Measurements from ENCODE around the gene GRIN2A.

Gene GRIN2A

GRCh38 chr16:9816644-9817043 is 365.6 kb downstream of the GRIN2A start:
- no peak for DNase-seq (ENCODE audit: low read depth)
- no peak for TF ChIP-seq CTCF (conservative IDR thresholded peaks at IDR 0.05; ENCODE audit: control insufficient read depth, insufficient read depth, low read depth, low read length)
- no peak overlapping the region for H3K4me3 ChIP-seq (ENCODE audit: control insufficient read depth, low read depth, low read length)

GRCh38 chr16:9813665-9814064 is 368.6 kb downstream of the GRIN2A start:
- DNase-seq (ENCODE audit: low read depth) = no peak
- H3K4me3 ChIP-seq (ENCODE audit: control insufficient read depth, low read depth, low read length) = no peak overlapping the region
- TF ChIP-seq CTCF (conservative IDR thresholded peaks at IDR 0.05; ENCODE audit: control insufficient read depth, insufficient read depth, low read depth, low read length) = no peak

GRCh38 chr16:9808210-9808609 is 374.0 kb downstream of the GRIN2A start:
- DNase-seq (ENCODE audit: low read depth) = no peak
- no peak overlapping the region for H3K4me3 ChIP-seq (ENCODE audit: control insufficient read depth, low read depth, low read length)
- no peak for TF ChIP-seq CTCF (conservative IDR thresholded peaks at IDR 0.05; ENCODE audit: control insufficient read depth, insufficient read depth, low read depth, low read length)

GRCh38 chr16:9807302-9807701 is 374.9 kb downstream of the GRIN2A start:
- no peak for DNase-seq (ENCODE audit: low read depth)
- TF ChIP-seq CTCF (conservative IDR thresholded peaks at IDR 0.05; ENCODE audit: control insufficient read depth, insufficient read depth, low read depth, low read length) = no peak

GRCh38 chr16:9805109-9805508 is 377.1 kb downstream of the GRIN2A start:
- no peak for DNase-seq (ENCODE audit: low read depth)
- no peak for TF ChIP-seq CTCF (conservative IDR thresholded peaks at IDR 0.05; ENCODE audit: control insufficient read depth, insufficient read depth, low read depth, low read length)
- H3K4me3 ChIP-seq (ENCODE audit: control insufficient read depth, low read depth, low read length) = no peak overlapping the region

More at GRCh38 chr16:9807302-9807701, 374.9 kb downstream of the GRIN2A start:
- H3K4me3 ChIP-seq (ENCODE audit: control insufficient read depth, low read depth, low read length) = no peak overlapping the region

GRCh38 chr16:9802160-9802559 is 380.1 kb downstream of the GRIN2A start:
- H3K4me3 ChIP-seq (ENCODE audit: control insufficient read depth, low read depth, low read length) = no peak overlapping the region
- no peak for DNase-seq (ENCODE audit: low read depth)
- TF ChIP-seq CTCF (conservative IDR thresholded peaks at IDR 0.05; ENCODE audit: control insufficient read depth, insufficient read depth, low read depth, low read length) = no peak

- no peak overlapping the region for H3K4me3 ChIP-seq (ENCODE audit: control insufficient read depth, low read depth, low read length)
- TF ChIP-seq CTCF (conservative IDR thresholded peaks at IDR 0.05; ENCODE audit: control insufficient read depth, insufficient read depth, low read depth, low read length) = no peak
These were observed 380.6 kb downstream of the GRIN2A start for GRCh38 chr16:9801651-9802050.

More at GRCh38 chr16:9801651-9802050, 380.6 kb downstream of the GRIN2A start:
- no peak for DNase-seq (ENCODE audit: low read depth)

All from fibroblast of mammary gland (primary cell).